T-helper 1 cell treated with Interleukin-12 subunit alpha and Interleukin-12 subunit beta and Interleukin-4 antibody, amounts not matched to agents 30 ng/mL and 1 ng/mL, for 36 hours (primary cell): ENCODE measurements around the gene FCHO1. TPM values are rescaled to one million over a fixed set of nuclear protein-coding genes. Genes with fewer than 3 reads are reported as not detected.

Experiments
- intact Hi-C: fragments of 100-400 bp; cut with micrococcal nuclease; formaldehyde crosslinking; loops from one replicate; pipeline ENCODE4 v1.15.1; 2024
- total RNA-seq: library from RNA; stranded (reverse); gene quantifications from 2 replicates; pipeline ENCODE4 v1.2.3, GENCODE V29; 2022

Gene FCHO1
- total RNA-seq, 1 donor from 2014 or later: 94.1 TPM

GRCh38 chr19:17826508-17827056 is 75.3 kb downstream of the FCHO1 start:
- intact Hi-C loops: no loop called here

- intact Hi-C loops: loop anchor here (1.0 kb wide), 2 partner anchors 12 to 44 kb away; no protein-coding TSS in a partner anchor
These were observed 78.7 kb downstream of the FCHO1 start for GRCh38 chr19:17829855-17830566.

GRCh38 chr19:17830567-17831418 is 79.5 kb downstream of the FCHO1 start:
- intact Hi-C loops: loop anchor here (1.0 kb wide), 2 partner anchors 12 to 44 kb away; no protein-coding TSS in a partner anchor

- intact Hi-C loops: no loop called here
These were observed 80.2 kb downstream of the FCHO1 start for GRCh38 chr19:17831419-17831888.

GRCh38 chr19:17832443-17833208 is 81.3 kb downstream of the FCHO1 start:
- intact Hi-C loops: no loop called here

GRCh38 chr19:17834350-17835181 is 83.3 kb downstream of the FCHO1 start:
- intact Hi-C loops: no loop called here

- intact Hi-C loops: no loop called here
These were observed 84.1 kb downstream of the FCHO1 start for GRCh38 chr19:17835182-17836006.

GRCh38 chr19:17836530-17836929 is 85.3 kb downstream of the FCHO1 start:
- intact Hi-C loops: no loop called here

- intact Hi-C loops: no loop called here
These were observed 86.7 kb downstream of the FCHO1 start for GRCh38 chr19:17837972-17838371.

Other genes starting within 250 kb of the FCHO1 start
- gene PGLS, start 239.8 kb upstream of the FCHO1 start, total RNA-seq: 63.3 and 68.7 TPM in 2 replicates
- gene COLGALT1, start 195.8 kb upstream of the FCHO1 start, total RNA-seq: 53.4 and 62.0 TPM in 2 replicates
- 0.27 TPM in 1 of 2 replicates, not detected in the other for gene UNC13A, start 63.1 kb upstream of the FCHO1 start, total RNA-seq
- 70.8 and 75.5 TPM in 2 replicates for gene MAP1S, start 32.0 kb upstream of the FCHO1 start, total RNA-seq
- 0.61 and 0.90 TPM in 2 replicates for gene B3GNT3, start 43.7 kb downstream of the FCHO1 start, total RNA-seq
- gene INSL3, start 70.0 kb downstream of the FCHO1 start, total RNA-seq: 11.8 and 13.9 TPM in 2 replicates
- 336 and 345 TPM in 2 replicates for gene JAK3, start 96.5 kb downstream of the FCHO1 start, total RNA-seq
- 2,028 and 2,084 TPM in 2 replicates for gene RPL18A, start 108.4 kb downstream of the FCHO1 start, total RNA-seq
- 1.6 and 2.2 TPM in 2 replicates for gene SLC5A5, start 120.5 kb downstream of the FCHO1 start, total RNA-seq
- 64.3 and 72.2 TPM in 2 replicates for gene CCDC124, start 181.5 kb downstream of the FCHO1 start, total RNA-seq
- 0.20 TPM in 1 of 2 replicates, not detected in the other for gene KCNN1, start 215.6 kb downstream of the FCHO1 start, total RNA-seq